ENCODE measurements around the gene PHLDB3. TPM values are rescaled to one million over a fixed set of nuclear protein-coding genes. Genes with fewer than 3 reads are reported as not detected.

PHLDB3 gene
- total and polyA plus RNA-seq, 2 of the 13 experiments (the other 11 are each of a cell fraction or from before 2014, with no cell fraction given), result 11.3 to 14.5 TPM

DNA sequence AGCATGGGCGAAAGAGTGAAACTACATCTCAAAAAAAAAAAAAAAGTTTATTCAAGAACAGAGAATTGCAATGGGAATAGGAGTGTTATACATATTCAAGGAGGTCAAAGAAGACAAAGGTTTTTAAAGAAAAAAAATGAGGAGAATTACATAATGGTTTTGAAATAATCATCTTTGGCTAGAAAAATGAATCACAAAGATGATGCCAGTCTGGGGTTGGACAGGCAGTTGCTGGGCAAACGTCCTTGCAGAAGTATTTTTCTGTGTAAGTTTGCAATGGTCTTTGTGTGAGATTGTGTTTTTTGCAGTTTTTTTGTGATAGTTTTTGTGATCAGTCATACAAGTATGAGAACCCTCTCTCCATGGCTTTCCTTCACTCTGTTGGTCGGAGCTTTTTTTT, 62.8 kb downstream of the PHLDB3 start:
- Histone ChIP-seq H3K27me3 (ENCODE audit: control insufficient read depth in 1 of 2, insufficient read depth in 2 of 2, low read length in 2 of 2) (peaks cover 1 to 9% of the 10 kb centered on the region in 2 experiments; a peak in 1 of 5 replicates), H3K27ac (ENCODE audit: extremely low read length, insufficient read depth, low read length) (no peak overlapping the region), H2AFZ (ENCODE audit: low read length) (no peak overlapping the region), H3K4me3 (replicated peaks in 1 of 3; ENCODE audit: insufficient read depth in 1 of 3, low read depth in 2 of 3, low read length in 3 of 3) (no peak overlapping the region), H3K4me1 (ENCODE audit: insufficient read depth, low read length) (peaks cover 3% of the 10 kb centered on the region; the same call in 1 of the 2 replicates), H3K9ac (ENCODE audit: insufficient read depth, low read depth, low read length) (no peak overlapping the region), H3K79me2 (ENCODE audit: insufficient read depth, low read length) (no peaks in the 10 kb centered on the region), H3K4me2 (ENCODE audit: low read depth, low read length) (no peak overlapping the region), H3K36me3 (replicated peaks in 1 of 2; ENCODE audit: control insufficient read depth in 1 of 2, insufficient read depth in 2 of 2, low read length in 2 of 2) (no peaks in the 10 kb centered on the region), H4K20me1 (ENCODE audit: insufficient read depth, low read length) (no peaks in the 10 kb centered on the region), H3K9me3 (ENCODE audit: low read length) (no peaks in the 10 kb centered on the region)
- BruUV-seq (replicated peaks), result no TSS peak
- ATAC-seq (no peak), DNase-seq (ENCODE audit: low spot score) (no peak), FAIRE-seq (no peak)
- no peak for TF ChIP-seq AHR (CRISPR knock-in tag; IDR thresholded peaks at IDR 0.05)
- no peak for TF ChIP-seq ZMAT3 (CRISPR knock-in tag; conservative IDR thresholded peaks at IDR 0.05)
- TF ChIP-seq REXO4 (CRISPR knock-in tag; IDR thresholded peaks at IDR 0.05; ENCODE audit: borderline replicate concordance), result no peak
- no peak for TF ChIP-seq TEAD3 (CRISPR knock-in tag; optimal IDR thresholded peaks at IDR 0.05; ENCODE audit: borderline replicate concordance)
- no peak for TF ChIP-seq ZNF746 (CRISPR knock-in tag; IDR thresholded peaks at IDR 0.05)
- no peak for TF ChIP-seq ZNF879 (CRISPR knock-in tag; IDR thresholded peaks at IDR 0.05)
- no peak for TF ChIP-seq KDM2A (CRISPR knock-in tag; IDR thresholded peaks at IDR 0.05; ENCODE audit: borderline replicate concordance, low read depth)
- TF ChIP-seq ZNF616 (CRISPR knock-in tag; IDR thresholded peaks at IDR 0.05; ENCODE audit: low read depth), result no peak
- TF ChIP-seq ZEB1 (IDR thresholded peaks at IDR 0.05; ENCODE audit: insufficient replicate concordance, low read depth), result no peak
- no peak for TF ChIP-seq ZNF557 (CRISPR knock-in tag; IDR thresholded peaks at IDR 0.05)
- no peak for TF ChIP-seq ZNF33B (CRISPR knock-in tag; IDR thresholded peaks at IDR 0.05)
- no peak for TF ChIP-seq DMAP1 (CRISPR knock-in tag; IDR thresholded peaks at IDR 0.05)
- TF ChIP-seq ZNF768 (CRISPR knock-in tag; IDR thresholded peaks at IDR 0.05), result no peak
- no peak for TF ChIP-seq ZBTB8A (CRISPR knock-in tag; IDR thresholded peaks at IDR 0.05; ENCODE audit: borderline replicate concordance, low read depth)
- TF ChIP-seq, protein P1, sequence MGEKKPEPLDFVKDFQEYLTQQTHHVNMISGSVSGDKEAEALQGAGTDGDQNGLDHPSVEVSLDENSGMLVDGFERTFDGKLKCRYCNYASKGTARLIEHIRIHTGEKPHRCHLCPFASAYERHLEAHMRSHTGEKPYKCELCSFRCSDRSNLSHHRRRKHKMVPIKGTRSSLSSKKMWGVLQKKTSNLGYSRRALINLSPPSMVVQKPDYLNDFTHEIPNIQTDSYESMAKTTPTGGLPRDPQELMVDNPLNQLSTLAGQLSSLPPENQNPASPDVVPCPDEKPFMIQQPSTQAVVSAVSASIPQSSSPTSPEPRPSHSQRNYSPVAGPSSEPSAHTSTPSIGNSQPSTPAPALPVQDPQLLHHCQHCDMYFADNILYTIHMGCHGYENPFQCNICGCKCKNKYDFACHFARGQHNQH (CRISPR knock-in tag; IDR thresholded peaks at IDR 0.05), result no peak
- no peak for TF ChIP-seq NRL (CRISPR knock-in tag; IDR thresholded peaks at IDR 0.05; ENCODE audit: borderline replicate concordance)
- TF ChIP-seq ZFP82 (CRISPR knock-in tag; IDR thresholded peaks at IDR 0.05; ENCODE audit: borderline replicate concordance), result no peak
- TF ChIP-seq, protein P2, sequence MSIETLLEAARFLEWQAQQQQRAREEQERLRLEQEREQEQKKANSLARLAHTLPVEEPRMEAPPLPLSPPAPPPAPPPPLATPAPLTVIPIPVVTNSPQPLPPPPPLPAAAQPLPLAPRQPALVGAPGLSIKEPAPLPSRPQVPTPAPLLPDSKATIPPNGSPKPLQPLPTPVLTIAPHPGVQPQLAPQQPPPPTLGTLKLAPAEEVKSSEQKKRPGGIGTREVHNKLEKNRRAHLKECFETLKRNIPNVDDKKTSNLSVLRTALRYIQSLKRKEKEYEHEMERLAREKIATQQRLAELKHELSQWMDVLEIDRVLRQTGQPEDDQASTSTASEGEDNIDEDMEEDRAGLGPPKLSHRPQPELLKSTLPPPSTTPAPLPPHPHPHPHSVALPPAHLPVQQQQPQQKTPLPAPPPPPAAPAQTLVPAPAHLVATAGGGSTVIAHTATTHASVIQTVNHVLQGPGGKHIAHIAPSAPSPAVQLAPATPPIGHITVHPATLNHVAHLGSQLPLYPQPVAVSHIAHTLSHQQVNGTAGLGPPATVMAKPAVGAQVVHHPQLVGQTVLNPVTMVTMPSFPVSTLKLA (IDR thresholded peaks at IDR 0.05), result no peak
- WGBS (ENCODE audit: low lambda C conversion rate), result 30% methylated on average over 3 of the region's 3 CpGs
- intact Hi-C loops (cut with micrococcal nuclease; ENCODE audit: unreplicated experiment), result no loop called here
- POLR2A ChIA-PET, result no interaction called here
- in situ Hi-C loops (cut with HindIII; ENCODE audit: extremely low pct_ligation_motif_present, low pct_unique_long_range_greater_than_20kb), result no loop called here
- CTCF ChIA-PET (ENCODE audit: low intra/inter-chr PET ratio, low total read pairs), result no interaction called here
